HG03342 (cell line): Measurements from ENCODE around the gene ST6GALNAC5.

ENCODE experiments used
- ATAC-seq: cut with Tn5 transposase; IDR thresholded peaks from one replicate; pipeline ENCODE4 v1.9.1; 2021; ENCODE audit warnings: mild to moderate bottlenecking, moderate library complexity; ENCODE audit not compliant: unreplicated experiment

The ST6GALNAC5 gene

DNA sequence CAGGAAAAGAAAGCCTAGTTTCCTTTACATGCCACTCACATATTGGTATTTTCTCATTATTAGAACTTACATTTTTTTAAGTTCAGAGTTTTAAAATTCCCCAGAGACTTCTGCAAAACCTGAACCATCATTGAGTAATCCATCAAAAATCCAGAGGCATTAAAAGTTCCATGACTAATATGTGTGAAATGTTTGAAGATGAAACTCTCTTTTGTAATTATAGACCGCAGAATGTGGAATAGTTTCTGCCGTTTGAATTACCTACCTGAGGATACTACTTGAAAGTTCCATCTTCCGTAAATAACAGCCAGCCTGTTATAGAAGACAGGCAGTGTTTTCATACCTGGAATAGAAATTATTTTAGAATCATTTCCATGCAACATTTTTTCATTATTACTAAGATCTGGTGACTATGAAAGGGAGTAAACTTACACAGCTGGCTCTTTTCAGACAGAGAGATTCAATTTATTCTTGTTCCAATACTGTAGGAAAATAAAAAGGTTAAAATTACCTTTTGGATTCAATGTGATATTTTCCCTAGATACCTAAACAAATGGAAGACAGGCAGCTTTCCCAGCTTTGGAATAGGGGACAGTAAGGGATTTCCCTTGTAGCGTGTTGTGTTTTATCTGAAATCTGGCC lies 131.4 kb downstream of the ST6GALNAC5 start:
- ATAC-seq = no peak

DNA sequence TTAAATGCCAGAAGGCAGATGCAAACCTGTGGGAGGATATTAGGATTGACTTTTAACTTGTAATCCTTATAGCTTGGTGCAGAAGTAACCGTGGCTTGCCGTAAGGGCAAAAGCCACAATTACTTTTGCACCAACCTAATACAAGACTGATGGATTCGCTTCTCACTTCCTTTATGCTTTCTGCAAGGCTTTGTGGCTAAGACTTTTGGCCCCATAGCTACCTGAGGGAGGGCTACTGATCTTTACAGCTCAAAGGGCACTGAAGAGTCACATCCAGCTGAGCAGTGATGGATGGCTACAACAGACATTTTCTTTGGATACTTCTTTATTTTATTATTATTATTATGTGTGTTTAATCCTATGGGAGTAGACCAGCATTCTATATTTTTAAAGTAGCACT lies 140.4 kb downstream of the ST6GALNAC5 start:
- ATAC-seq = no peak

DNA sequence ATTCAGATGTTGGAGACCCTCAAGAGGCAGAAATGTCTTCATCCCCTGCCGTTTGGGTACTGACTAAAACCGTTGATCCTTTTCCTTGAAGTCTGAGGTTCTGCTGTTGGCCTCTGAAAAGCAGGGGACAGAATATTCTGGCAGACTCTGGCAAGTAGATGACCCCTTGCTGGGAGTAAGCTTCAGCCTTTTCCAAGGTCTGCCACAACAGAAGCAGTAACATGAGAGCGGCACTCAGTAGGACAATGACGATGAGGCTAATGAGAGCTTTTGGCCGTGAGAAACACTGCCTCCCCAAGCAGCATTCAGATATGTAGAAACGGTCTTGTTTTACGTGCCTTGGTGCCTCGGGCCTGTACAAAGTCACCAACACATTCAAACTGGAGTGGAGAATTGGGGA lies 143.7 kb downstream of the ST6GALNAC5 start:
- no peak for ATAC-seq

DNA sequence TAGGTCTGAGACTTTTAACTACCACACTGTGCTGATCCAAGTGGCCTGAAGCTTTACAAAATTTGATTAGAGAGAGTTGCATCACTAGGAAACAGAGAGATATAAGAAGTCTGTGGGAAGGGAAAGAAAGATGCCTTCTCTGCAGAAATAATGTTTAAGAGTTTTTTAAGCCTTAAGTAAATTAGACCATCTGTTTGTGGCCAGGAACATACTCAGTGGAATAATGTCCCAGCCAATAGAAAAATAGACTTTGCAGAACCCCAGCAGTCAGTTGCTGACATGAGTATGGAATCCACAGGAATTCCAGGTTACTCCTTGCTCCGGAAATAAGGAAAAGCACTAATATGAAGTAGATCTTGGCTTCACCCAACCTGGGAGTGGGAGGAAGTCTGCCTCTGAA lies 144.8 kb downstream of the ST6GALNAC5 start:
- no peak for ATAC-seq

DNA sequence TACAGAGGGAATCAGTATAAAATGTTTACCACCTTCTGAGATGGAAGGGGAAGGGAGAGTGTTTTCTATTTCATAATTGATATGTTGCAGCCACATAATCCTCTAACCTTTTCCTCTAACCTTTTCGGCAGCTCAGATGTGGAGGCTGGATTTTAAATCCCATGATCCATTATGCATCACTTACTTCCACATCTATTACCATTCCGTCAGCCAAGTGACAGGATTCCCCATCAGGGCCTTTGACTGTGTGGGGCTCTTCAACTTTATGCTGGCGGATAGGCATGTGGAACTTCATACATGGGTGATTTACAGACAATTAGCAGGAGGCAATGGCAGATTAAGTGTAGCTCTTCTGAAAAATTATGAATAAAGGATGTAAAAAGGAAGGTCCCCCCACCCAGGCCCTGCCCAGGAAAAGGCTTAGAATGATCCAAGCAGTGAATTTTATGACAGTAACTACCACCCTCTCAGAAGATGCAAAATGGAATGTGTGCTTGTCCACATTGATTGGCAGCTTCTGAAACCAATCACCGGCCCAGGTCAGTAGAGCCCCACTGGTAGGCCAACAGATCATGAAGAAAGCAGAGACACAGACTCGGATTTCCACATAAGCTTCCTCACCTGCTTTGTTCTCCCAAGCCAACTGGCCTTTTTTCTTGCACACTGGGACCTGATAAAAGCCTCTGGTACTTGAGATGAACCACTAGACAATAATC lies 147.0 kb downstream of the ST6GALNAC5 start:
- no peak for ATAC-seq

DNA sequence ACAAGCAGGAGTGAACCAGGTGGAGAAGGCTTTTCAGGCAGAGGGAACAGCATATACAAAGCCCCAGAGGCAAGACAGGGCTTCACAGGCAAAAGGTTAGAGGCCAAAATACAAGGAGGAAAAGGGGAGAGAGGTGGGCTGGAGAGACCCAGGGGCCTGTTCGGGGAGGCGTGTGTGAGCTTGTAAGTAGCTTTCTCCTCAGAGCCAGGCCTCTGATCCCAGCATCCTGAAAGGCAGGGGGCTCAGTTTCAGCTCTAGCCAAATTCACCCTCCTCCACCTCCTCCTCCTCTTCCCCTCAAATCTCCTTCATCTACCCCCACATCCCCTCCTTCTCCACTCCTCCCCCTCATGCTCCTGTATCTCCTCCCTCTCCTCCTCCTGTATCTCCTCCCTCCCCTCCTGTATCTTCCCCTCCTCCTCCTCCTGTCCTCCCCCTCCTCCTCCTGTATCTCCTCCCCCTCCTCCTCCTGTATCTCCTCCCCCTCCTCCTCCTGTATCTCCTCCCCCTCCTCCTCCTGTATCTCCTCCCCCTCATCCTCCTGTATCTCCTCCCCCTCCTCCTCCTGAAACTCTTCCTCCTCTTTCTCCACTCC lies 148.6 kb downstream of the ST6GALNAC5 start:
- ATAC-seq = no peak

DNA sequence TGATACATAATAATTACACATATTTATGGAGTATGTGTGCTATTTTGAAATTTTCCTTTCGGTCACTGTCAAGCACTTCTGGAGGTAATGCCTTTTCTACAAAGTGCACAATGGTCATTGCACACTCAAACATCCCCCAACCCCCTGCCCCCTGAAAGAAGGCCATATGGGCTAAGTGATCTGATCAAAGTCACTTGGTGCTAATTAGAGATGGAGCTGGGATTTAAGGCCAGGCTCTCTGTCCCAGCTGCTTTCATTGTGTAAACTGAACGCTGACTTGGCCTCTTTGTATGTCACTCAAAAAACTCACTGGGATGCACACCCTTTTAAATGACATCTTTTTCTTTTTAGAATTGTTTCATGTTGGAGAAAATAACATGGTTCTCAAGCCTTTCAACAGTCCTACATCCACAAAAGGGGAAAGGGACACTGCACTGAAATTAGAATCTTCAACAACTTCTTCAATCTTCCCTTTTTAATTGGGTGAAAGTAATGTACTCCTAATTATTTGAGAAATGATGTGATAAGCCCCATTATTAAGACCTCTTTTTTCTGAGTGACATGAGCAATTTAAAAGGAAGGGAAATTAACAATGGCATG lies 149.2 kb downstream of the ST6GALNAC5 start:
- no peak for ATAC-seq

DNA sequence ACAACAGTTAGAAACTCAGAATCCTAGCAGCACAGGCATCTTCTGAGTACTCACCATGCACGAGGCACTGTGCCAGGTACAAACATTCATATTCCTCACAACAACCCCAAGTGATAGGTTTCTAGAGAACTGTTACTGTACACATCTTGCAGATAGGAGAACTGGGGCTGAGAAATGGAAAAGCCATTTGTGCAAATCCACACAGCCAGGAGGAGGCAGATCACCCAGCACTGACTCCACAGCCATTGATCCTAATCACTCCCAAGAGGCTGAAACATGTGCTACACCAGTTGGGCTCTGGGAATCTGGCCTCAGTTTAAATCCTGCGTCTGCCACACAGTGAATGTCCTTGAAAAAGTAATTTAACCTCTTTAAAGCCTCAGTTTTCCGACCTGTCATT lies 151.0 kb downstream of the ST6GALNAC5 start:
- ATAC-seq = no peak

DNA sequence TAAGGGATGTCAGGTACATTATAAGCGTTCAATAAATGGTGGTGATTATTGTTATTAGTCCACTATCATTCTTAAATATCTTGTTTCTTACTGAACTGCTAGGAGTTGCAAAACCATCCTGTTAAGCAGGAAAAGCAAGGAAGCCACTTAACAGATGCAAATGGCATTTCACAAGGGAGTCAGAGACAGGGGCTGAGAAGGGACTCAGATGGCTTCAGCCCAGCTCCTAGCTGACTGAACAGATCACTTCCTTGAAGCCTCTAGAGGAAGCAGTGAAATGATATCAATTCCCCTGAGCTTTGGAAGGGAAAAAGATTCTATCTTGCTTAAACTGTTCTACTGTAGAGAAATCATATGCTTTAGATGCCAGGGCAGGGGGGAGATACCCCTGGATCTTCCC lies 151.5 kb downstream of the ST6GALNAC5 start:
- ATAC-seq = no peak

DNA sequence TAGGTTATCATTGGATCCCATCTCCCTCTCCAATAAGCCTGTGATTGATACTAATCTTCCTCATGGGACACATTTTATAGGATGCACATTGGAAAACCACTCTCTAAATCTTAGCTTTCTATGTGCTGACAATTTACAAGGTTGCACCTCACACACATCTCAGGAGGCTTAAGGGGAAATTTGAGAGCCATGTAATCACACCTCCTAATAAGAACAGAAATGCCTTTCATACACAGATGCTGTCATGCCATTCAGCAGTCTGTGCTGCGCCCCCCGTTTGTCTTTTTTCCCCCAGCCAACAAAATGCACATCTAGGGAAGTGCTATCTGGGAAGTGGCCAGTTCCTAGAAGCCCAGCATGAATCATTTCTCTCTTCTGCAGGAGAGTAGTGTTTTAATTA lies 154.5 kb downstream of the ST6GALNAC5 start:
- no peak for ATAC-seq

DNA sequence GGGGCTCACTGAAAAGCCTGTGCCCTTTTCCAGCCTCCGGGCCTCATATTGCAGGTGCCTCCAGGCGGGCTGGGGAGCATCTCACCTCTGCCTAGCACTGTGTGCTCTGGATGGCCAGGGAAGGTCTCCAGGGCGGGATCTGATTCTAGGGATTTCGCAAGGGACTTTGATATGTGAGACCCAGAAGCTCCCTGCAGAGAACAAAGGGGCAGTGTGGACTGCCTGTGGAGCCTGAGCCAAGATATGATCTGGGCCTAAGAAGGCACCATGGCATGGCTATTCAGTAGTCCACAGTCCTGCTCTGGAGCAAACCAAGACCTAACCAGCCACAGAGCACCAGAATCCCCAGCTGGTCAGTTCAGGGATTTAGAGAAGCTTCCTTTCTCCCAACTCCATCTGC lies 157.2 kb downstream of the ST6GALNAC5 start:
- no peak for ATAC-seq

DNA sequence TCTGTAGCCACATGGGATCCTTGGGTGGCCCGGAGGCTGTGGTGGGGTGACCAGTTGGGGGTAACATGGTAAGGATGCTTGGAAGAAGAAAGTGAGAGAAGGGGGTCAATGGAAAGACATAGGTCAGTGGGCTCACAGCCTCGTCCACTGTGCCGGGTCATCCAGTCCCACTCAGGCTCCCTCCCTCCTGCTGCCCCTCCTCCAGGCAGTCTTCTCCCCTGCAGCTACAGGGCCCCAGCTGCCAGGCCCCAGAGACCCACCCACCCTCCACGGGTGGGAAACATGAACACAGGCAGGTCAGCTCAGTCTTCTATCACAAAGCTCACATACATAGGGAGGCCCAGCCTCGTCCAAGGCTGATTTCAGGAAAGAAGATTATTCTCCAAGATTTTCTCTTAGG lies 158.3 kb downstream of the ST6GALNAC5 start:
- ATAC-seq = no peak

DNA sequence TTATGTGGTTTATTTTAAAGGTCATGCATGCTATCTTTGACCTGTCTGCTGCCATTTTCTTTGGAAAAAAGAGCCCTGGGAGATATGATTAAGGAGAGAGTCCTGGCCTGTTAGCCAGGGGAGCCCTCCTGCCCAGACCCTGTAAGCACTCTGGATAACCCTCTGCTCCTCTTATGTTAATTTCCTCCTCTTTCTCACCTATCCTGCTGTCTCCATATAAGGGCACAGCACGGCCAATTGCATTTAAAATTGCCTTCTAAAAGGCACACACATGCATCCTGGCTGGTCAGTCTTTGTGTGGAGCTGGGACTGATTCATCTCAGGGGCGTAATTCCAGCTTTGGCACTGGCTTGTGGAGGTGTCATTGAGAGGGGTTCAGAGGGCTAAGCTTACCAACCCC lies 158.9 kb downstream of the ST6GALNAC5 start:
- ATAC-seq = no peak

DNA sequence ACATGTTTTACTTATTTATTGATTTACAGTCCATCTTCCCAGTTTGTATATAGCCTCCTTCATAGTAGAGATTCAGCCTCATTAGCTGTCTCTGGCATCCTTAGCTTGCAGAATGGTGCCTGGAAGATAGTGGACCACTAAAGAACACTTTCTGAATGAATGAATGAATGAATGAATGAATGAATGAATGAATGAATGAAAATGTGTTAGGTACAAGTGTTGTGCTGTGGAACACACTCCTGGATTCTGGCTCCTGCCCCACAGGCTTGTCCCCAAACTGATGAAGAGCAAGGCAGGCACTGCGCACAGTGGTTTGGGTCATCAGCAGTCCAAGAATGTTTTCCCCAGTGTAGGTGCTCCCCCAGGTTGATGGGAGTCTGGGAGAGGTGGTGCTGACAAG lies 159.4 kb downstream of the ST6GALNAC5 start:
- ATAC-seq = no peak

DNA sequence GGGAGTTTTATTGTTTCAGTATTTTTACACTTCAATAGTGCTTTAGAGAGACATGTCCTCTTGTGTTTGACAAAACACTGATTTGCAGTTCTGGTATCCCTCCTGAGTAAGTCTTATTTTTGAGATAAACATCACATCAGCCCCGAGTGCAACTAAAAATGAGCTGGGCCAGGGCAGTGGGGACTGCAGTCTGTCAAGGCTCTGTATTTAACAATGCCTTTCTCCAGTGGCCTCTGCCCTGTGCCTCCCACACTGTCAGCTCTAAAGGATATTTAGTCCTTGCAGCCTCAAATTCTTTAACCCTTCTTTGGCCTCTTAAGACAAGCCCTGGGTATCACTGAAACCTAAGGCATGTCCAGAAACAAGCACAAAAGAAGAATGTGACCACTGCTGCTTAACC lies 160.6 kb downstream of the ST6GALNAC5 start:
- ATAC-seq = no peak

DNA sequence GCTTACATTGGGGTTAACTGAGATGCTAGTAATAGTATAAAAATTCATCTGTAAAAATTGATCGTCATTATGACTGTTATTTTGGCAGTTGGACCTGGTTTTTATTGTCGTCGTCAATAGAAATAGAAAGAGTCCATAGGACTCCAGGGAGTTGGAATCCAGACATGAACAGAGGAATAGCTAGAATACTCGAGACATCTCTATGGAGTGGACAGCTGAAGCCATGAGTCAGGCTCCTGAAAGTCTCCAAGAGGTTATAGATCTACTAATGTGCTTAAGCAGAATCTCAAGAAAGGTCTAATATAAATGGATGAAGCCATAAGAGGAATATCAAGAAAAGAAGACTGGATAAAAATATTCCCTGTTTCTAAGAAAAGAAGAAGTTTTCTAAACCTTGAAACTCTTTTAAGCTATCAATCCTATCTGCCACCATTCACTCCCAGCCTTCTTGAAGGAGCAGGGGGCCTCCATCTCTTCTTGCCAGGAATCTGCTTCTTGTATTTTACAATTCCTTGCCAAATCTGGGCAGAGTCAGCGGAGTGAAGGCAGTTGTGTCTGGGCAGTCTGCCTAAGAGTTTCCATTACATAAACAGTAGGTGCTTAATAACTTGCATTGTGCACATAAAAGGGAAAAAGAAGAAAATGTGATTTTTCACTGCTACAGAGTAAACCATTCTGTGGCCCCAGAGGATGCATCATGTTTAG lies 163.3 kb downstream of the ST6GALNAC5 start:
- ATAC-seq = no peak

DNA sequence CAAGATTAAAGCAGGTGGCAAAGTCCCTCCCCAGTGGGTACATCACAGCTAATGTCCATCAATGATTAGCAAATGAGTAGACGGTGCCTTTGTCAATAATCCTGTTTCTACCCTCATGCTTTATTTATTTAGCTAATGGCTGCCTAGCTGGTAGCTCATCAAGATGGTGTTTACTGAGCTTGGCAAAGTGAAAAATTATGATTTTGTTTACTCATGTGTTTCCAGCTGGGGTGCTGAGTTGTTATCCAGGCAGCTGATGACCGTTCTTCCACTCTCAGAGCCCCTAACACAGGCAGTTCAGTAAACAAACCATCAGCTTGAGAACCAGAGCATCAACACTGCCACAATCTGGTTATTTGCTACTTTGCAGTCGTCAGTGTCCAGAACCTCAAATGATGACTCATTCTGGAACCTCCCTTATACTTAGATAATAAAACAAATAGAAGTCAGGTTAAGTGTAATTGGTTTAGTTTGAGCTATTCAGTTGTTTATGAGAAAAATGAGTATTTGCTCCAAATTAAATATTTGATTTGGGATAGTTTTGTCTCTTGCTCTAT lies 163.9 kb downstream of the ST6GALNAC5 start:
- no peak for ATAC-seq

DNA sequence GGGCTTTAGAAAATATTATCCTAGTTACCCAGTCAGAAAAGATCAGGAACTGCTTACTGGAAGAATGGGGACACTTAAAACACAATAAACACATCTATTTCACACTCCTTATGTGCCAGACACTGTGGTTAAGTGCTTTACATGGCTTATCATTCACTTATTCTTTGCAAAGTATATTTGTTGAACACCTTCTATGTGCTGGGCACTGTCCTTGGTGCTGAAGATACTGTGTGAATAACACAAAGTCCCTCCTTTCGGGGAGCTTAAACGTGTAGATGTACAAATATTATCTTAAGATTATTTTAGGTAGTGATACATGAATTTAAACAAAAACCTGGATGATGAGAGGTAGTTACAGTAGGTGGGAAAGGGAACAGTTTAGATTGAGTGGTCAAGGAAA lies 169.3 kb downstream of the ST6GALNAC5 start:
- ATAC-seq = no peak

DNA sequence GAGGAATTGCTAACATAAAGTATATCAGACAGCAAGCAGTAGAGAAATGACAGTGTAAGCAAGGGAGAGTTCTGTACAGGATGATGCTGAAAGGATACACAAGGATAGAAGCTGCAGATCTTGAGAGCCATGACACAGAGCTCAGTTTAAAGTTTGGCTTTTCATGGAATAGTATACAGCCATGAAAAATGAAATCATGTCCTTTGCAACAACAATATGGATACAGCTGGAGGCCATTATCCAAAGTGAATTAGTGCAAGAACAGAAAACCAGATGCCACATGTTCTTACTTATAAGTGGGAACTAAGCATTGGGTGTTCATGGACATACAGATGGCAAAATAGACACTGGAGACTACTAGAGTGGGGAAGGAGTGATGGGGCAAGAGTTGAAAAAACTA lies 169.8 kb downstream of the ST6GALNAC5 start:
- ATAC-seq = no peak

DNA sequence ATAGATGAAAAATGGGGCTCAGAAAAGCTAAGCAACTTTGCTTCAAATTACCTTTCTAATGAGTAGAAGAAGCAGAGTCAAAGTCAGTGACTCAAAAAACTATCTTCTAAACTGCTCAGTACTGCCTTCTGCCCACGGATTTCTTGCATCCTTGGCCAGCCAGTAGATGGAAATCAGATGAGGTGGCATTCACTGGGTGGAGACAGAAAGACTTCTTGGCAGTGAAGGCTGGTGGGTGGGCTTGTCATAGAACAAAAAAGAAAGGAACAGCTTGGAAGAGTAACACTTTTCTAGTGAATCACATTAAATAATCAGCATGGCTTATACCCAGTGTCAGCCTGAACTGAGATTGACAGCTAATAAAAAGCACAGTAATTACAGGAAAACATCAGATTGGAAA lies 170.7 kb downstream of the ST6GALNAC5 start:
- no peak for ATAC-seq

DNA sequence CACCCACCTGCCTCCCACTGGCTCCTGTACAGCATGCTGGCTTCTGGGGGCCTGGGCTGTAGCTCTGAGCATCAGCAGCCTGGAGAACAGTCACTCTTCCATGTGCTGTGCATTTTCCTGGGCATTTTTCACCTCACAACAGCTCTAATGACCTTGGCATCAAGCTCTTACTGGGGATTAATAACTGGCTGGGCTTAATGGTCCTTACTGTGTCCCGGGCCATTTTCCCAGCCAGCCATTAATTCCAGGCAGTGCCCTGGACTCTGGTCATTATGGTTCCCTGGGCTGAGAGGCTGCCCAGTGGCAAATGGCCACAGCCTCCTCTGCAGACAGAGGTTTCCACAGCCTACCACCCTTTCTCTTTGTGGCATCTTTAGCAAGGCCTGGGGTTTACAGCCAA lies 171.8 kb downstream of the ST6GALNAC5 start:
- ATAC-seq = no peak
